Measurements from ENCODE around the gene PLEKHG4B.

DNA sequence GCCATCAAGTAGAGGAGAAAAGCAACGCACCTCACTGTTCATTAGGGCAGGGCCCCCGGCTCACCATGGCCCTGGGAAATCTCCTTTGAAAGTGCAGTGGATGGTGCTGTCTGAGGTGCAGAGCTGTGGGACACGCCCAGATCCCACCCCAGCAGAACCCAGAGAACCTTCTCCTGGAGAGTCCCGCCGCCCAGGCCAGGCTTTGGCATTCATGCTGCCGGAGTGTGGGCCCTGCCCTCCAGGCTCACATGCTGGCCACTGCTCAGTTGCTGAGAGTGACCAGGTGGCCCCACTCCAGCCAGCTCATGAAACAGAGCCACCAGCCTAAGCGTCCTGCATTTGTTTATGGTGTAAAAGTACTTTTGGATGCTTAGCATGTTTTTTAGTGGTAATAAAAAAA lies 75.5 kb downstream of the PLEKHG4B start:
- TF ChIP-seq POLR2A (IDR thresholded peaks at IDR 0.05; ENCODE audit: low read length) (no peak), GATA1 (IDR thresholded peaks at IDR 0.05; ENCODE audit: low read depth, low read length) (no peak)
